NK-92 (cell line): ENCODE measurements around the gene KIF9.
"Not testable (repeated sequence)": the region's sequence is repeated elsewhere in the genome, so short reads cannot be mapped to it uniquely, and the experiment has no call there.

Experiments
- DNase-seq: peaks from one replicate; lab custom pipeline; 2025; ENCODE audit not compliant: unreplicated experiment; lab: John Stamatoyannopoulos, UW

Gene KIF9

GRCh38 chr3:47193871-47194859 is 88.4 kb downstream of the KIF9 start:
- no peak for DNase-seq

- DNase-seq: no peak
These were observed 96.3 kb downstream of the KIF9 start for GRCh38 chr3:47186285-47186684.

- DNase-seq: not testable (repeated sequence)
These were observed 100.9 kb downstream of the KIF9 start for GRCh38 chr3:47181685-47182084.

- DNase-seq: not testable (repeated sequence)
These were observed 102.6 kb downstream of the KIF9 start for GRCh38 chr3:47180011-47180410.
